GM19043 (cell line): Measurements from ENCODE around the gene EIF2S2.
A peak's percentile ranks its signal among the peaks of the same experiment; 100 is the strongest.
"Not testable (repeated sequence)": the region's sequence is repeated elsewhere in the genome, so short reads cannot be mapped to it uniquely, and the experiment has no call there.

ENCODE experiments used
- ATAC-seq: cut with Tn5 transposase; IDR thresholded peaks from one replicate; pipeline ENCODE4 v1.9.1; 2021; ENCODE audit warnings: low read depth; ENCODE audit not compliant: unreplicated experiment

Gene EIF2S2, protein sequence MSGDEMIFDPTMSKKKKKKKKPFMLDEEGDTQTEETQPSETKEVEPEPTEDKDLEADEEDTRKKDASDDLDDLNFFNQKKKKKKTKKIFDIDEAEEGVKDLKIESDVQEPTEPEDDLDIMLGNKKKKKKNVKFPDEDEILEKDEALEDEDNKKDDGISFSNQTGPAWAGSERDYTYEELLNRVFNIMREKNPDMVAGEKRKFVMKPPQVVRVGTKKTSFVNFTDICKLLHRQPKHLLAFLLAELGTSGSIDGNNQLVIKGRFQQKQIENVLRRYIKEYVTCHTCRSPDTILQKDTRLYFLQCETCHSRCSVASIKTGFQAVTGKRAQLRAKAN

DNA sequence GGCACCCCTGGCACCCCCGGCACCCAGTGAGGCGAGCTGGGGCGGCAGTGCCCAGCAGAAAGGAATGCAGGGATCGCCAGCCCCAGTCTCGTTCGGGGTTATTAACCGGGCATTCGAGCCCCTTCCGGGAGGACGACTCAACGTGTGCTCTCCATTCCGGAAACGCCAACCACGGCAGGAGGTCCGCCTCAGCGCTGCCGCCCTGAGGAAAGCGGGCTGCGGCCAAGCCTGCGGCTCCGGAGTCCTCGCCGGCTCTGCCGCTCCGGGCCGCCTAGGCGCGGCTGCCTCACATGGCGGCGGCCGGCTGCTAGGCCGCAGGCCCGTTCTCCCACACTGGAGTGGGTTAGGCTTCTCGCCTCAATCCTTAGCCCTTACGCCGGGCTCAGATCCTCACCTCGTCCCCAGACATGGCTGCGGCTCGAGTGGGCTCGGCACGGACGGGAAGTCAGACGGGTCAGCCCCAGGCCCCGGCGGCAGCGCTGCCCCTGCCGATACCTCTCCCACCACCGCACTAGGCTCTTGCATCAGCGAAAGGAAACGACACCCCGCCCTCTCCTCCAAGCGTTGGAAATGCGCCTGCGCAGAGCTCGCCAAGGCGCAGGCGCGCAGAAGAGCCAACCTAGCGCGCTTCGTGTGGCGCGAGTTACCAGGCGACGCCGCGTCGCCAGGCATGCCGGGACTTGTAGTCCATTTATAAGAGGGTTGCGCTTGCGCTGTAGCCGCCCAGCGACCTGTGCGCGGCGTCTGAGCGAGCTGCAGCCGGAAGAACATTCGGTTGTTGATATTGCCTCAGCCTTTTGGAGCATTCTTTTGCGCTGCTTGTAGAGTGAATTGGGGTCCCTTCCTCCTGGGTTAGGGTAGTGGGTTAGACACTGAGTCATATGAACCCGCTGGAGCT, at the start of gene EIF2S2:
Gene EIF2S2, minus strand, starts transcription at position 542 of the 898 bp plus-strand sequence. Its CDS starts 133 bp downstream, at position 409.
- peak; percentile 91 for ATAC-seq

DNA sequence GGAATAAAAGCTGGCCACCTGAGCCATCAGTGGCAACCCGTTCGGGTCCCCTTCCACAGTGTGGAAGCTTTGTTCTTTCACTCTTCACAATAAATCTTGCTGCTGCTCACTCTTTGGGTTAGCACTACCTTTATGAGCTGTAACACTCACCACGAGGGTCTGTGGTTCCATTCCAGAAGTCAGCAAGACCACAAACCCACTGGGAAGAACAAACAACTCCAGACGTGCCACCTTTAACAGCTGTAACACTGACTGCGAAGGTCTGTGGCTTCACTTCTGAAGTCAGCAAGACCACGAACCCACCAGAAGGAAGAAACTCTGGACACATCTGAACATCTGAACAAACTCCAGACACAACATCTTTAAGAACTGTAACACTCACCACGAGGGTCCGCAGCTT, 45.7 kb upstream of the EIF2S2 start:
- not testable (repeated sequence) for ATAC-seq

DNA sequence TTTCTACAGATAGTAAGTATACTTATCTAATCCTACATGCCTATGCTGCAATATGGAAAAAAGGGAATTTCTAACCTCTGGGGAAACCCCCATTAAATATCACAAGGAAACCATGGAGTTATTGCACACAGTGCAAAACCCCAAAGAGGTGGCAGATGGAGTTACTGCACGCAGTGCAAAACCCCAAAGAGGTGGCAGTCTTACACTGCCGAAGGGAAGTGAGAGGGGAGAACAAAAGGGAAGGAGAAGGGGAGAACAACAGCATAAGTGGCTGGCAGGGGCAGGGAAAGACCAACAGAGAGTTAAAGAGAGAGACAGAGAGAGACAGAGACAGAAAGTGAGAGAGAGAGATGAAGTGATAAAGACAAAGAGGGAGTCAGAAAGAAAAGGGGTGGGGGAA, 43.8 kb upstream of the EIF2S2 start:
- ATAC-seq, result no peak

DNA sequence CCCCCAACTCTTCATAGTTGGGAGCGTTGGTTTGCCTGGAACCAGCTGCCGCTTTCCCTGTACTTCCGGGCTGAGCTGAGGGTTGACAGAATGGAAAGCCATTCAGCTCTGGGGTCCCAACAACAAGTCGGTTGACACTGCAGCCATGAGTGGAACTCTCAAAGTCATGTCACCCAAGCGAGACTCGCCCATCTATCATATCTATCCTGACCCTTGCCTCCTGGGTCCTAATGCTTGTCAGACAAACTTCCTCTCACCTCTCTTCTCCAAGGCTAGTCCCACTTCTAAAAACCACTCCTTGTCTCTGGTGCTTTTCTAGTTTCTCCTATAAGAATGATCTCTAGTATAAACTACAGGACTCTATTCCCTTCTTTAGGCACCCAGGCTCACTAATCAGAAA, 41.1 kb upstream of the EIF2S2 start:
- ATAC-seq, result not testable (repeated sequence)

DNA sequence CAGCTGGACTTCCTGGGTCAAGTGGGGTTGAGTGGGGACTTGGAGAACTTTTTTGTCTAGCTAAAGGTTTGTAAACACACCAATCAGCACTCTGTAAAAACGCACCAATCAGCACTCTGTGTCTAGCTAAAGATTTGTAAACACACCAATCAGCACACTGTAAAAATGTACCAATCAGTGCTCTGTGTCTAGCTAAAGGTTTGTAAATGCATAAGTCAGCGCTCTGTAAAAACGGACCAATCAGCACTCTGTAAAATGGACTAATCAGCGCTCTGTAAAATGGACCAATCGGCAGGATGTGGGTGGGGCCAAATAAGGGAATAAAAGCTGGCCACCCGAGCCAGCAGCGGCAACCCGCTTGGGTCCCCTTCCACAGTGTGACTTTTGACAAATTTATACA, 40.0 kb upstream of the EIF2S2 start:
- not testable (repeated sequence) for ATAC-seq

DNA sequence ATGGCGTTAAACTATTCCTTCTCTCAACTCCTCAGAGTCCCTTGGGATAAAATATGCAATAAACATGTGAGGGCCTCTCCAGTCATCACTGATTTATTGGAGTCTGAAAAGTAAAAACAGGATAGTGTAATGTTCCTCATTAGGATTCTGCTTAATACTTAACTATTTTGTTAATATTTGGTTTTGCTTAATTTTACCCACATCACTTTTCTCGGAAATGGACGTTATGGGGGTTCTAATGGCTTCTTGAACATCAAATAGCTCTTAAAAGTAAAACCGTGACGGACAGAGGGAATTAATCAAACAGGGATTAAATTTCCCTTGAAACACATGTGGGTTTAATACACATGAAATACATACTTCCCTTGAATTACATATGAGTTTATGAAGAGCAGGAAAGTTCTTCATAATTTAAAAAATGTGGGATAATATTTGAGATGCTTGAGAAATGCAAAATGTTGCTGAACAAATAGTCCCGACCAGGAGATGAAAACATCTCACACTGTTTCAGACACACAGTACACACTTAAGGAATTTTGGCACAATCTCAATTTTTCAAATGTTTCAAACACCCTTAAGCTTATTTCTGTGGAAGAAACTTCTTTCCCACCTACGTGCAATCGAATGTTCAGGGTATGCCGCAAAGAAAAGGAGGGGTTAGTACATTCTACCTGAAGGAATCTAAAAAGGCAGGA, 38.4 kb upstream of the EIF2S2 start:
- no peak for ATAC-seq

DNA sequence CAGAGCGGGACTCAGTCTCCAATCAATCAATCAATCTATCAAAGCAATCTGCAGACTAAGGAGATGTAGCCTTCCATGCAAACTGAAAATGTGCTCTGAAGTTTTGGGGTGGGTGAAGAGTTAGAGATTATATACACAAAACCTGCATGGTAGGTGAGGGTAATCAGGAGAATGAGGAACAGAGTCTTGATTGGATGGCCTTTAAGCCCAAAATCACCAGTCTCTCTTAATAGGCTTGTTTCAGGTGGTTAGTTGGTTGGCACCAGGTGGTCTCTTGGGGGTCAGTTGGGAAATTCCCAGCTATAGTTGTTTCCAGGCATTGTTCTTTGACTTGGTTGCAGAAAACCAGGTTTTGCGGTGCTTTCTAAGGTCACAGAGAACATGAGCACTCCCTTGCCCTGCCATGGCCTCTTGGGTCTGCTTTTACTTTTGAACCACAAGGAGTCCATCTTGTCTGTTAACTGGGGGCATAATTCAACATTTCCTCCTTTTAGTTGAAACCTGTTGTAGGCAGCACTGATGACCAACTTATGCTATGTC, 33.3 kb upstream of the EIF2S2 start:
- no peak for ATAC-seq

DNA sequence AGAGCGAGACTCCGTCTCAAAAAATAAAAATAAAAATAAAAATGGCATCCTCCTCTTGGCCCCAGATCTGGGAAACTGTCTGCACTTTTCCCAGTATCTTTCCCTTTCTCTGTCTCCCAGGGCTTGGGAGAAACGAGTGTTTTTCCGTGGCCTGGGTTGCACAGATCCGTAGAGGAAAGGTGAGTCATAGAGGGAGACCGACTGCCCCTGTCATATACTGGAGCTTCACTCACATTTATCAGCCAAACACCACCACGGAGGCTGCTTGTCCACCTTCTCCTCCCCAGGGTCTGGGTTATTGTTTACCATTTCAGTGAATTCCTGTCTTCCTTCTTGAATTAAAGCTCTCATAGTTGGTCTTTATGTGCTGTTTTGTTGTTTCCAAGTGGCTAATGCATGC, 31.9 kb upstream of the EIF2S2 start:
- ATAC-seq, result no peak

DNA sequence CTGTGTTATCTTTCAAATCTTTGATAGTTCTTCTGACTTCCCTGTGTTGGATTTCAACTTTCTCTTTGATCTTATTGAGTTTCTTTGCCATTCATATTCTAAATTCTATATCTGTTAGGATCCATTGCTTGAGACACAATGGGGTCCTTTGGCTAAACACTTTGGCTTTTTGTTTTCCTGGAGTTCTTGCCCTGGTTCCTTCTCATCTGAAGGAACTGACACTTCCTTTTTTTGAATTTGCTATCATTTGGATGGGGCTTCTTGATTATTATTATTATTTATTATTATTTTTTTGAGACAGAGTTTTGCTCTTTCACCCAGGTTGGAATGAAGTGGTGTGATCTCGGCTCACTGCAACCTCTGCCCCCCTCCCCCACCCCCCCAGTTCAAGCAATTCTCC, 30.1 kb upstream of the EIF2S2 start:
- ATAC-seq, result no peak

DNA sequence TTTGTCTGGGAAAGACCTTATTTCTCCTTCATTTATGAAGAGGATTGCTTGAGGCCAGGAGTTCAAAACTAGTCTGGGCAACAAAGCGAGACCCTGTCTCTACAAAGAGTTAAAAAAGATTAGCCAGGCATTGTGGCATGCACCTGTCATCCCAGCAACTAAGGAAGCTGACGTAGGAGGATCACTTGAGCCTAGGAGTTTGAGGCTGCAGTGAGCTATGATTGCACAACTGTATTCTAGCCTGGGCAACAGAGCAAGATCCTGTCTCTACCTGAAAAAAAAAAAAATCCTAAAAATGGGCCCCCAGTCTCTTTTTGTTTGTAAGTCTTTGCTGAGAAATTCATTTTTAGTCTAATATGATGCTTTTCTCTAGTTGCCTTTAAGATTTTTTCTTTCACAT, 29.2 kb upstream of the EIF2S2 start:
- no peak for ATAC-seq

DNA sequence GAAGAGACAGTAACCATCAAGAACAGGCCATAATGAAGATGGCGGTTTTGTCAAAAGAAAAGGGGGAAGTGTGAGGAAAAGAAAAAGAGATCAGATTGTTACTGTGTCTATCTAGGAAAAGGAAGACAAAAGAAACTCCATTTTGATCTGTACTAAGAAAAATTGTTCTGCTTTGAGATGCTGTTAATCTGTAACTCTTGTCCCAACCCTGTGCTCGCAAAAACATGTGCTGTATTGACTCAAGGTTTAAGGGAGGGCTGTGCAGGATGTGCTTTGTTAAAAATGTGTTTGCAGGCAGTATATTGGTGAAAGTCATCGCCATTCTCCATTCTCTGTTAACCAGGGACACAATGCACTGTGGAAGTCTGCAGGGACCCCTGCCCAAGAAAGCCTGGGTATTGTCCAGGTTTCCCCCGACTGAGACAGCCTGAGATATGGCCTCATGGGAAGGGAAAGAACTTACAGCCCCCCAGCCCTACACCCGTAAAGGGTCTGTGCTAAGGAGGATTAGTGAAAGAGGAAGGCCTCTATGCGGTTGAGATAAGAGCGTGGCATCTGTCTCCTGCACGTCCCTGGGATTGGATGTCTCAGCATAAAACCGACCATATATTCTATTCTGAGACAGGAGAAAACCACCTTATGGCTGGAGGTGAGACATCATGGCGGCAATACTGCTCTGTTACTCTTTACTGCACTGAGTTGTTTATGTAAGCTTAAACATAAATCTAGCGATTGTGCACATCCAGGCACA, 23.7 kb upstream of the EIF2S2 start:
- not testable (repeated sequence) for ATAC-seq

DNA sequence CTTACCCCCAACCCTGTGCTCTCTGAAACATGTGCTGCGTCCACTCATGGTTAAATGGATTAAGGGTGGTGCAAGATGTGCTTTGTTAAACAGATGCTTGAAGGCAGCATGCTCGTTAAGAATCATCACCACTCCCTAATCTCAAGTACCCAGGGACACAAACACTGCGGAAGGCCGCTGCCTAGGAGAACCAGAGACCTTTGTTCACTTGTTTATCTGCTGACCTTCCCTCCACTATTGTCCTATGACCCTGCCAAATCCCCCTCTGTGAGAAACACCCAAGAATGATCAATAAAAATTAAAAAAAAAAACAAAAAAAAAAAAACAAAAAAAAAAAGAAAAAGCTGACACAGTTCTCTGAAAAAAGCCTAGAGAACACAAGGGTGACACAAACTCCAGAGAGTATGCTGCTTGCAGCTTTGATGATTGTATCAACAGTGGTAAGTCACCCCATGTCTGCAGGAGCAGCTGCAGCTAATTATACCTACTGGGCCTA, 21.4 kb upstream of the EIF2S2 start:
- ATAC-seq, result not testable (repeated sequence)

DNA sequence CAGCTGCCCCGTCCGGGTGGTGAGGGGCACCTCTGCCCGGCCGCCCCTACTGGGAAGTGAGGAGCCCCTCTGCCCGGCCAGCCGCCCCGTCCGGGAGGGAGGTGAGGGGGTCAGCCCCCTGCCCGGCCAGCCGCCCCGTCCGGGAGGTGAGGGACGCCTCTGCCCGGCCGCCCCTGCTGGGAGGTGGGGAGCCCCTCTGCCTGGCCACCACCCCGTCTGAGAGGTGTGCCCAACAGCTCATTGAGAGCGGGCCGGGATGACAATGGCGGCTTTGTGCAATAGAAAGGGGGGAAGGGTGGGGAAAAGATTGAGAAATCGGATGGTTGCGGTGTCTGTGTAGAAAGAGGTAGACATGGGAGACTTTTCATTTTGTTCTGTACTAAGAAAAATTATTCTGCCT, 20.9 kb upstream of the EIF2S2 start:
- not testable (repeated sequence) for ATAC-seq

DNA sequence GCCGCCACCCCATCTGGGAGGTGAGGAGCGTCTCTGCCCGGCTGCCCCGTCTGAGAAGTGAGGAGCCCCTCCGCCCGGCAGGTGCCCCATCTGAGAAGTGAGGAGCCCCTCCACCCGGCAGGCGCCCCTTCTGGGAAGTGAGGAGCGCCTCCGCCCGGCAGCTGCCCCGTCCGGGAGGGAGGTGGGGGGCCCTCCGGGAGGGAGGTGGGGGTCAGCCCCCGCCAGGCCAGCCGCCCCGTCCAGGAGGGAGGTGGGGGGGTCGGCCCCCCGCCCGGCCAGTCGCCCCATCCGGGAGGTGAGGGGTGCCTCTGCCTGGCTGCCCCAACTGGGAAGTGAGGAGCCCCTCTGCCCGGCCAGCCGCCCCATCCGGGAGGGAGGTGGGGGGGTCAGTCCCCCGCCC, 20.4 kb upstream of the EIF2S2 start:
- ATAC-seq, result not testable (repeated sequence)

DNA sequence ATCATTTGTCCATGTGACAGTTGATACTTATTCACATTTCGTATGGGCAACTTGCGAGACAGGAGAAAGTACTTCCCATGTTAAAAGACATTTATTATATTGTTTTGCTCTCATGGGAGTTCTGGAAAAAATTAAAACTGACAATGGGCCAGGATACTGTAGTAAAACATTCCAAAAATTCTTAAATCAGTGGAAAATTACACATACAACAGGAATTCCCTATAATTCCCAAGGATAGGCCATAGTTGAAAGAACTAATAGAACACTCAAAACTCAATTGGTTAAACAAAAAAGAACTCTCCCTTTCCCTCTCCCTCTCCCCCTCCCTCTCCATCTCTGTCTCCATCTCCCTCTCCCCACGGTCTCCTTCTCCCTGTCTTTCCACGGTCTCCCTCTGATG, 19.4 kb upstream of the EIF2S2 start:
- ATAC-seq, result no peak

DNA sequence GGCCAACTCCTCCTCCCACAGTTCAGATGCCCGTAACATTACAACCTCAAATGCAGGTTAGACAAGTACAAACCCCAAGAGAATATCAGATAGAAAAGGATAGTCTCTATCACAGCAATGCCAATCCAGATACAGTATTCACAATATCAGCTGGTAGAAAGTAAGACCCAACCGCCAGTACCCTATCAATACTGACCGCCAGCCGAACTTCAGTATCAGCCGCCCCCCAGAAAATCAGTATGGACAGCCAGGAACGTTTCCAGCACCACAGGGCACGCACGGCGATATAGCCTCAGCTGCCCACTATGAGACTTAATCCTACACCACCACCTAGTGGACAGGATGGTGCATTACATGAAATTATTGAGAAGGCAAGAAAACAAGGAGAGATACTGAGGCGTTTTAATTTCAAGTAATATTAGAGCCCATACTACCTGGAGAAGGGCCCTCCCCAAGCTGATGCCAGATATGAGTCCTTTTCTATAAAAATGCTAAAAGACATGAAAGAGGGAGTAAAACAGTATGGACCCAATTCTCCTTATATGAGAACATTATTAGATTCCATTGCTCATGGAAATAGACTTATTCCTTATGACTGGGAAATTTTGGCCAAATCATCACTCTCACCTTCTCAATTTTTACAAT, 17.6 kb upstream of the EIF2S2 start:
- no peak for ATAC-seq

DNA sequence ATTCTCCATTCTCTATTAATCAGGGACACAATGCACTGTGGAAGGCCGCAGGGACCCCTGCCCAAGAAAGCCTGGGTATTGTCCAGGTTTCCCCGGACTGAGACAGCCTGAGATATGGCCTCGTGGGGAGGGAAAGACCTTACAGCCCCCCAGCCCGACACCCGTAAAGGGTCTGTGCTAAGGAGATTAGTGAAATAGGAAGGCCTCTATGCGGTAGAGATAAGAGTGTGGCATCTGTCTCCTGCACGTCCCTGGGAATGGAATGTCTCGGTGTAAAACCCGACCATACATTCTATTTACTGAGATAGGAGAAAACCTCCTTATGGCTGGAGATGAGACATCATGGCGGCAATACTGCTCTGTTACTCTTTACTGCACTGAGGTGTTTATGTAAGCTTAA, 15.7 kb upstream of the EIF2S2 start:
- no peak for ATAC-seq

DNA sequence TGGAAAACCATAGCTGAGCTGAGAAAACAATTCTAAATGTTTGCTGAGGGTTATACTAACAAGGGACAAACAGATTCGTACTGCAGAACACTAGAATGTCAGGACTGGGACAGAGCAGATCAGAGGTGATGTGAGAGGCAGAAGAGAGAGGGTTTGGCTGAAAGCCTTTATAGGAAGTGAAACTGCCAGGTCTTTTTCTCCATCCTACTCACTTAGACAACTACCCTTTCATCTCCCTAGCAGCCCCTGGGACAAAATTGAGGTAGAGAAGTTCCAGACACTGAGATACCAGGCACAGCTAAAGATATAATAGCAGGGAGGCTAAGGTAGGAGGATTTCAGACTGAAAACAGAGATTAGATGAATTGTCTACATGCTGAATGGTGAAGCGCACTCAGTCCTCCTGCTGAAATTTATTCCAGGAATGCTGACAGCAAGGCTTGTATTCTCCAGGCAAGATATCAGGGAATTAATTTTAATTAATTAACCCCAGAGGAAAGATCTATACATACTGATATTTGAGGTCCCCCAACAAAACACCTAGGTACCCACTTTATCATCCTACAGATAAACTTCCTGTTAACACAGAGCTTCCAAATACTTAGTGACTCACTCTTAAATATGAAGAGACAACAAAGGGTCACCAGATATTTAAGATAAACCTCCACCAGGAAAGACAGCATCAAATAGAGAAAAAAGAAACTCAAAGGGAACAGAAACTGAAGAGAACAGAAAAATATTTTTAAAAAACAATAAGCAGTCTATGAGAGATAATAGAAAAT, 12.6 kb upstream of the EIF2S2 start:
- no peak for ATAC-seq

DNA sequence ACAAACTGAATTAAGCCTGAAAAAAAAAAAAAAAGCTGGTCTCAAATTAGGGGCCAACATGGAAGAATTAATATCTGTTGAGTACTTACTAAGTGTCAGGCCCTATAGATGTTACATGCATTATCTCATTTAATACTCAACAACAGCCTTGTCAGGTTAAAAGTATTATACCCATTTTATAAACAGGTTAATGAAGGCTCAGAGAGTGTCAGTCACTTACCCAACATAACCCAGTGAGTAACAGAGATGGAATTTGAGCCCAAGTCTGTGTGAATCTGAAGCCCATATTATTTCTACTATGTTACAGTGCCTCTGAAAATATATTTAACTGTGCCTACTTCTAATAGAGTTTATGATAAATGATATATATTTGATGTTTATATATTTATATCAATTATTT, 11.3 kb upstream of the EIF2S2 start:
- ATAC-seq, result no peak
